ENCODE measurements around the gene ATP6V1G3.
"Not testable (repeated sequence)": the region's sequence is repeated elsewhere in the genome, so short reads cannot be mapped to it uniquely, and the experiment has no call there.

Gene ATP6V1G3

GRCh38 chr1:198540580-198540979, at the start of gene ATP6V1G3:
Gene ATP6V1G3, minus strand, starts transcription at chr1:198540680. Its CDS starts 30 bp downstream, at chr1:198540650.
- H3K4me3 ChIP-seq (ENCODE audit: low read length): no peak within 1 kb of the TSS
- DNase-seq (ENCODE audit: low read depth): no peak
- no peak for TF ChIP-seq CTCF (conservative IDR thresholded peaks at IDR 0.05; ENCODE audit: low read length)

DNA sequence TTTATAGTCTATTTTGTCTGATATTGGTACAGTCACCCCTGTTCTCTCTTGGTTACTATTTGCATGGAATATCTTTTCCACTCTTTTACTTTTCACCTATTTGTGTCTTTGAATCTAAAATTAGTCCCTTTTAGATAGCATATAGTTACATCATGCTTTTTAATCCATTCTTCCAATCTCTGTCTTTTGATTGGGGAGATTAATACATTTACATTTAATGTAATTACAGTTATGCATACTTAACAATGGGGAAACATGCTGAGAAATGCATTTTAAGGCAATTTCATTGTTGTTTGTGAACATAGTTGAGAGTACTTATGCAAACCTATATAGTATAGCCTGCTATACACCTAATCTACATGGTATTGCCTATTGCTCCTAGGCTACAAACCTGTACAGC, 48.4 kb upstream of the ATP6V1G3 start:
- no peak for TF ChIP-seq CTCF (conservative IDR thresholded peaks at IDR 0.05; ENCODE audit: low read length)
- H3K4me3 ChIP-seq (ENCODE audit: low read length): no peak overlapping the region
- DNase-seq (ENCODE audit: low read depth): no peak

- H3K4me3 ChIP-seq (ENCODE audit: low read length): no peak overlapping the region
- no peak for TF ChIP-seq CTCF (conservative IDR thresholded peaks at IDR 0.05; ENCODE audit: low read length)
- DNase-seq (ENCODE audit: low read depth): no peak
These were observed 43.7 kb upstream of the ATP6V1G3 start for GRCh38 chr1:198584163-198584562.

DNA sequence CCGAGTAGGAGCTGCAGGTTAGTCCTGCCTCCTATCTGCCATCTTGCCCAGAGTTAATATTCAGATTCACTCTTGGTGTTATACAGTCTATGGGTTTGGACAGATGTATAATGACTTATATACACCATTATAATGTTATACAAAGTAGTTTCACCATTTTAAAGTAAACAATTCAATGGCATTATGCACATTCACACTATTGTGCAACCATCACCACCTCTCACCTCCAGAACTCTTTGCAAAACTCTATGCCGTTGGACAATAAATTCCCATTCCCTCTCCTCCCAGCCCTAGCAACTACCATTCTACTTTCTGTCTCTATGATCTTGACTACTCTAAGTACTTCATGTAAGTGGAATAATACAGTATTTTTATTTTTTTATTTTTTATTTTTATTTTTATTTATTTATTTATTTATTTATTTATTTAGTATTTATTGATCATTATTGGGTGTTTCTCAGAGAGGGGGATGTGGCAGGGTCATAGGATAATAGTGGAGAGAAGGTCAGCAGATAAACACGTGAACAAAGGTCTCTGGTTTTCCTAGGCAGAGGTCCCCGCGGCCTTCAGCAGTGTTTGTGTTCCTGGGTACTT, 42.8 kb upstream of the ATP6V1G3 start:
- not testable (repeated sequence) for DNase-seq (ENCODE audit: low read depth); H3K4me3 ChIP-seq (ENCODE audit: low read length)

DNA sequence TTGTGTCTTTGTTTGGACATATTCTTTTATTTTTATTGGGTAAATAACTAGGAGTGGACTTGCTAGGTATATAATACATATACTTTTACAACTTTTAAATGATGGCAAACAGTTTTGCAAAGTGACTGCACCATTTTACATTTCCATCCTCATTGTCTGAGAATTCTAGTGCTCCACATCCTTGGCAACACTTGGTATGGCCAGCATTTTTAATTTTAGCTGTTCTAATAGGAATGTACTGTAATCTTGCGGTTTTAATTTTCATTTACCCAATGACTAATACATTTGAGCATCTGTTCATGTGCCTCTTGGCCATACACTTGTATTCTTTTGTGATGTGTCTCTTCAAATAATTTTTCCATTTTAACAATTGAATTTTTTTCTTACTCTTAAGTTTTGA, 37.0 kb upstream of the ATP6V1G3 start:
- no peak for TF ChIP-seq CTCF (conservative IDR thresholded peaks at IDR 0.05; ENCODE audit: low read length)
- no peak overlapping the region for H3K4me3 ChIP-seq (ENCODE audit: low read length)
- peak; percentile 94 for DNase-seq (ENCODE audit: low read depth)

DNA sequence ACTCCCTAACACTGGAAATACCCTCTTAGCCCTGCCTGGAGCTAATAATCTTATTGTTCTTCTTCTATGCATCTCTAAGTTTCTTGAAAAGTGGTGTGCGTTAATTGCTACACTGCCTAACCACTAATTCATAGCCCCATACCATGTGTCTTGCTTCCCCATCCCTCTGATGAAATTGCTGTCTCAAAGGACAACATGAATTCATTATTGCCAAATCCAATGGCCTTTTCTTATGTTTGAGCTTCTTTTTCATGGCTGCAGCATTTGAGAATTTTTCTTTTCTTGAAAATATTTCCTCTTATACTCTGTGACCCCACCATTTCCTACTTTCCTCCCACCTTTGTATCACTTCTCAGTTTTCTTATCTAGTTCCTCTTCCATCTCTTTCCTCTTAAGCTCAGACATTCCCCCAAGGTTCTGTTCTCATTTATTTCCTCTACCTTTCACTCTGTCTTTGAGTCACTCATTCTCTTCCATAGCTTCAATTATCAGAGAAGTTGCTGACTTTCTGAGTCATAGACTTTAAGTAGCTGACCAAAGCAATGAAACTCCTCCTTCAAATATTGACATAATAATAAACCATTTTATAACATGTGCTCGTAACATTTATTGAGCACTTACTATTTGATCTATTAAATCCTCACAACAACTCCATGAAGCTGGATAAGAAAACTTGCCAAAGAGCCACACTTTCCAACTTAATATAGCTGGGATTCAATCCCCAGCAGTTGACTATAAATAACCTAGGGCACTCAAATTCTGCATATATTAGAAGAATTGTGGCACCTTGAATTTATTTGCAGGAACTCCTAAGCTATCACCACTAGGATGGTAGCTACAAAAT, 35.5 kb upstream of the ATP6V1G3 start:
- no peak overlapping the region for H3K4me3 ChIP-seq (ENCODE audit: low read length)
- no peak for TF ChIP-seq CTCF (conservative IDR thresholded peaks at IDR 0.05; ENCODE audit: low read length)
- no peak for DNase-seq (ENCODE audit: low read depth)

- DNase-seq (ENCODE audit: low read depth): no peak
- TF ChIP-seq CTCF (conservative IDR thresholded peaks at IDR 0.05; ENCODE audit: low read length): no peak
- no peak overlapping the region for H3K4me3 ChIP-seq (ENCODE audit: low read length)
These were observed 34.8 kb upstream of the ATP6V1G3 start for GRCh38 chr1:198575292-198575691.
